Endothelial cell (in vitro differentiated cells): ENCODE data around the gene GALNT18. TPM values are rescaled to one million over a fixed set of nuclear protein-coding genes. Genes with fewer than 3 reads are reported as not detected.

Experiments used
- DNase-seq: peaks from one replicate; pipeline ENCODE4 v3.0.0; 2021; ENCODE audit warnings: low spot score
- H3K27ac Mint-ChIP-seq: one replicate; pipeline ENCODE4 v1.8.0; 2021; ENCODE audit warnings: mixed read lengths, inconsistent platforms; ENCODE audit not compliant: unreplicated experiment
- H3K27me3 Mint-ChIP-seq: one replicate; pipeline ENCODE4 v1.8.0; 2021; ENCODE audit warnings: mild to moderate bottlenecking, moderate library complexity, mixed read lengths, inconsistent platforms; ENCODE audit not compliant: unreplicated experiment
- H3K36me3 Mint-ChIP-seq: one replicate; pipeline ENCODE4 v1.8.0; 2021; ENCODE audit warnings: mild to moderate bottlenecking, low read depth, mixed read lengths, inconsistent platforms; ENCODE audit not compliant: unreplicated experiment
- H3K4me1 Mint-ChIP-seq: one replicate; pipeline ENCODE4 v1.8.0; 2021; ENCODE audit warnings: mild to moderate bottlenecking, mixed read lengths, inconsistent platforms; ENCODE audit not compliant: unreplicated experiment
- H3K4me3 Mint-ChIP-seq: one replicate; pipeline ENCODE4 v1.8.0; 2021; ENCODE audit warnings: mild to moderate bottlenecking, mixed read lengths, inconsistent platforms; ENCODE audit not compliant: unreplicated experiment
- H3K9me3 Mint-ChIP-seq: one replicate; pipeline ENCODE4 v1.8.0; 2021; ENCODE audit warnings: mixed read lengths, inconsistent platforms; ENCODE audit not compliant: unreplicated experiment
- total RNA-seq: library from RNA; stranded (reverse); fragmentation: NEBNext Ultra II Directional; extraction: Animal tissue kit (Norgen Biotek cat#: 25700); gene quantifications from one replicate; pipeline ENCODE4 v1.2.1, GENCODE V29; 2021; ENCODE audit not compliant: unreplicated experiment
- TF ChIP-seq, protein P1 (sequence below): fragments of 200-600 bp; sonication (generic); IDR thresholded peaks from one replicate; pipeline ENCODE4 v1.5.0; 2021; ENCODE audit warnings: antibody characterized with exemption; ENCODE audit not compliant: unreplicated experiment

The GALNT18 gene
- total RNA-seq, 1 donor from 2014 or later = 87.6 TPM

DNA sequence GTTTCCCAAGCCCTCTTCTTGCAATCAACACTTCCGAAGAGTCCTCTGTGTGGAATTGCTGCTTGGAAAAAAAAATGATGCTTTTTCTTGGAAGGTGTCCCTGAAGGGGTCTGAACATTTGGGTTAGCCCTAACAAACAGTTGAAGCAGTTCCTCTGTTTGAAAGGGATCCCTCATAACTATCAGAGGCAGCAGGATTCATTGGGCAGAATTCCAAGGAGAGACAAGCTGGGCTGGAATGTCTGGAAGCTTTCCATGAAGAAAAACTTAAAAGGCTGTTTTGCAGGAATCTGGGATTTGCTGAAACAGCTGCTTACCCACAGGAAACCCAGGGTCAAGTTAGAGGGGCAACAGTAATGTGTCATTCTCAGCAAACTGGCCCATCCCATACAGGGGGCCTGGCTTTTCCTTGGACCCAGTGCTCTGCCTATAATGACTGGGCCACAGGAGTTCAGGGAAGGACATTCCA is 271.9 kb downstream of the GALNT18 start:
- Mint-ChIP-seq H3K4me3 (no peak overlapping the region), H3K4me1 (peaks cover 6% of the 10 kb centered on the region), H3K9me3 (no peaks in the 10 kb centered on the region), H3K27ac (no peak overlapping the region), H3K27me3 (peaks cover 3% of the 10 kb centered on the region), H3K36me3 (peaks cover 17% of the 10 kb centered on the region)
- TF ChIP-seq, protein P1, sequence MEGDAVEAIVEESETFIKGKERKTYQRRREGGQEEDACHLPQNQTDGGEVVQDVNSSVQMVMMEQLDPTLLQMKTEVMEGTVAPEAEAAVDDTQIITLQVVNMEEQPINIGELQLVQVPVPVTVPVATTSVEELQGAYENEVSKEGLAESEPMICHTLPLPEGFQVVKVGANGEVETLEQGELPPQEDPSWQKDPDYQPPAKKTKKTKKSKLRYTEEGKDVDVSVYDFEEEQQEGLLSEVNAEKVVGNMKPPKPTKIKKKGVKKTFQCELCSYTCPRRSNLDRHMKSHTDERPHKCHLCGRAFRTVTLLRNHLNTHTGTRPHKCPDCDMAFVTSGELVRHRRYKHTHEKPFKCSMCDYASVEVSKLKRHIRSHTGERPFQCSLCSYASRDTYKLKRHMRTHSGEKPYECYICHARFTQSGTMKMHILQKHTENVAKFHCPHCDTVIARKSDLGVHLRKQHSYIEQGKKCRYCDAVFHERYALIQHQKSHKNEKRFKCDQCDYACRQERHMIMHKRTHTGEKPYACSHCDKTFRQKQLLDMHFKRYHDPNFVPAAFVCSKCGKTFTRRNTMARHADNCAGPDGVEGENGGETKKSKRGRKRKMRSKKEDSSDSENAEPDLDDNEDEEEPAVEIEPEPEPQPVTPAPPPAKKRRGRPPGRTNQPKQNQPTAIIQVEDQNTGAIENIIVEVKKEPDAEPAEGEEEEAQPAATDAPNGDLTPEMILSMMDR = no peak
- DNase-seq = no peak

DNA sequence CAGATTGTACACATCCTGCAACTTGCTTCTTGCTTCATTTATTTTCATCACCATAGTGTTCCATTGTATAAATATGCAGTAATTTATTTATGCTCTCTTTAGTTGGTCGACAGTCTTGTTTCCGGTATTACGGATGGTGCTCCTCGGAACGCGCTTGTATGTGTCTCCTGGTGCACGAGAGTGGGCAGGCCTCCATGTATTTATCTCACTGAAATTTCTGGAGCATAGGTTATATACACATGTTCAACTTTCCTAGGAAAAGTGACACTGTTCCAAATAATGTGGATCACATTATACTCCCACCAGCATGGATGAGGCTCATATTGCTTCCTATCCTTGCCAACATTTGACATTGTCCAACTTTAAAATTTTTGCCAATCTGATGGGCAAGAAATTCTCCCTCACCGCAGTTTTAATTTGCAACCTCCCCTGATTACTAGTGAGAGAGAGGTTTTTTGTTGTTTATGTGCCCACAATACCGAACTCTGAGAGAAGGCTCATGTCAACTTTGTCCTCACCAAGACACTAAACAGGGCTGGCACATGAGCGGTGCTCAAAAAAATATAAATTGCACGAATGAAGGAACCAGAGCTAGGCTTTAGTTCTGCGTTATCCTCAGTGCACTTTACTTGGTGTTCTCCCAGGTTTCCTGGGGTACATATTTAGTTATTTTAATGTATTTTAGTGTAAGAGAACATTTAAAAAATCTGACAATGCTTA is 272.5 kb downstream of the GALNT18 start:
- no peak for DNase-seq
- Mint-ChIP-seq H3K4me1 (peaks cover 6% of the 10 kb centered on the region), H3K27ac (no peak overlapping the region), H3K4me3 (no peak overlapping the region), H3K9me3 (no peaks in the 10 kb centered on the region), H3K36me3 (peaks cover 20% of the 10 kb centered on the region), H3K27me3 (peaks cover 3% of the 10 kb centered on the region)
- TF ChIP-seq, protein P1 = no peak

DNA sequence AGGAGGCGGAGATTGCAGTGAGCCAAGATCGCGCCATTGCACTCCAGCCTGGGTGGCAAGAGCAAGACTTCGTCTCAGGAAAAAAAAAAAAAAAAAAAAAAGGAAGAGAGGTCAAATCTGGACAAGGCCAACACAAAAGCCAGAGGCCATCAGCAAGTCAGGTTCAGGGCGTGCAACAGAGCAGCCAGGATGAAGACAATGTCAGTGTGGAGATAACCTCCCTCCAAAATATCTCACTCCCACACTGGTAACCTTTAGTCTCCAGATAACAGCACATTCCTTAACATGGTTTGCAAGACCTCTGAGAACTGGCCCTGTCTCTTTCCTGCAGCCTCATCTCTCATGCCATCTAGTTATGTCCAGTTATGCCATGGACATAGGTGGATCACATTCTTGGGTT is 273.5 kb downstream of the GALNT18 start:
- DNase-seq = no peak
- Mint-ChIP-seq H3K27ac (no peak overlapping the region), H3K27me3 (peaks cover 6% of the 10 kb centered on the region), H3K36me3 (peaks cover 27% of the 10 kb centered on the region), H3K9me3 (no peaks in the 10 kb centered on the region), H3K4me3 (no peak overlapping the region), H3K4me1 (peaks cover 6% of the 10 kb centered on the region)
- TF ChIP-seq, protein P1 = no peak

DNA sequence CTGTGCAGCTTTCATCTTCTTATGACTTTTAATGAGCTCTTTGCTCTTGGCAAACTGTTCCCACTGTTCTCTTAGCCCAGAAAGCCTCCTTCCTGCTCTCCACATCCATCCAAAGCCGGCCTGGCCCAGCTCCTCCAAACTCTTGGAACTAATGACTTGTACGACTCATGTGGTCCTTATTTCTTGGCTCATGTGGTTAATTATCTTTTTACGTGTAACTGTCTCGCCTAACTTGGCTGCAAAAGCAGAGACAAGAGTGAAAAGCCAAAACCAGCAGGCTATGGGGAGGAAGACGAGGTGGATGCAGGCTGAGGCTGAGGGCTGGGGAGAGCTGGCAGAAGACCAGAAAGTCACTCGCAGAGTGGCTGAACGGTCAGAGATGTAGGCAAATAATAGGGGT is 274.2 kb downstream of the GALNT18 start:
- no peak for DNase-seq
- no peak overlapping the region for H3K27ac Mint-ChIP-seq
- H3K9me3 Mint-ChIP-seq = no peaks in the 10 kb centered on the region
- TF ChIP-seq, protein P1 = no peak
- peaks cover 26% of the 10 kb centered on the region for H3K36me3 Mint-ChIP-seq
- H3K27me3 Mint-ChIP-seq = peaks cover 6% of the 10 kb centered on the region
- peaks cover 6% of the 10 kb centered on the region for H3K4me1 Mint-ChIP-seq
- H3K4me3 Mint-ChIP-seq = no peak overlapping the region

DNA sequence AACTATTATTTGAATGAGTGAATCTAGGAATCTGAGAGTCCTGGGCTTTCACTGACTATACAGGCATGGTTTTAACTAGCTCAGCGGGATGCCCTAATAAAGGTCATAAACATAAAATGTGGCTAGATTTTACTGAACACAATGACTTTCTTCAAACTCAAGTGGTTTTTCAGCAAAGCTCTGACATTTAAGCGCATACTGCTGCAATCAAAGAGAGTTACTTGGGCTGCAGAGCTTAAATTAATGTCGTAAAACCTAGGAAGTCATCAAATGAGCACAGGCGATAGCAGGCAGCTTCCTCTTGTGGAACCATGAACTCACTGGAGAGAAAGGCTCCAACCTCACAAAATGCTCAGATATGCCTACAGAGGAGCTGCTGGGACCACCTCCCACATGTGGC is 275.5 kb downstream of the GALNT18 start:
- H3K4me1 Mint-ChIP-seq = peaks cover 6% of the 10 kb centered on the region

More for the DNA sequence above, 275.5 kb downstream of the GALNT18 start:
- Mint-ChIP-seq H3K36me3 (peaks cover 30% of the 10 kb centered on the region), H3K27me3 (peaks cover 6% of the 10 kb centered on the region), H3K4me3 (no peak overlapping the region), H3K9me3 (no peaks in the 10 kb centered on the region), H3K27ac (no peak overlapping the region)
- TF ChIP-seq, protein P1 = no peak
- DNase-seq = no peak
